Measurements from ENCODE around the gene CDKAL1. TPM values are rescaled to one million over a fixed set of nuclear protein-coding genes. Genes with fewer than 3 reads are reported as not detected.

CDKAL1 gene
- total and polyA plus RNA-seq, 11 donors = 3.2 to 14.3 (median 9.3) TPM

DNA sequence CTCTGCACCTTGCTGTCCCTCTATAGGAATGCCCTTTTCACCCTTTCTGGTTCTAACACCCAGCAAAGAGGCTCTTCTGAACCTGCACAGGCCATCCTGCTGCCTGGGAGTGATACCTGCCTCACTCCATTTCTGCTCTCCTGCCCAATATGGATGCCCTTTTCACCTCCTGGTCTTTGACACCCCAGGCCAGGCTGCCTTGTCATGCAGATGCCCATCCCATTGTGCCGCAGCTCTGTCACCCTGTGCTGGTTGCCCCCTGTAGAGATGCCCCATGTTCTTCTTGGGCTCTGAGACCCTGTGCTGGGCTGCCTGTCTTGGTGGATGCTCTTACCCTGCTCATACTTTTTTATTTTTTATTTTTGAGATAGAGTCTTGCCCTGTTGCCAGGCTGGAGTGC, 95.3 kb downstream of the CDKAL1 start:
- DNase-seq = no peak
- TF ChIP-seq, protein P1, sequence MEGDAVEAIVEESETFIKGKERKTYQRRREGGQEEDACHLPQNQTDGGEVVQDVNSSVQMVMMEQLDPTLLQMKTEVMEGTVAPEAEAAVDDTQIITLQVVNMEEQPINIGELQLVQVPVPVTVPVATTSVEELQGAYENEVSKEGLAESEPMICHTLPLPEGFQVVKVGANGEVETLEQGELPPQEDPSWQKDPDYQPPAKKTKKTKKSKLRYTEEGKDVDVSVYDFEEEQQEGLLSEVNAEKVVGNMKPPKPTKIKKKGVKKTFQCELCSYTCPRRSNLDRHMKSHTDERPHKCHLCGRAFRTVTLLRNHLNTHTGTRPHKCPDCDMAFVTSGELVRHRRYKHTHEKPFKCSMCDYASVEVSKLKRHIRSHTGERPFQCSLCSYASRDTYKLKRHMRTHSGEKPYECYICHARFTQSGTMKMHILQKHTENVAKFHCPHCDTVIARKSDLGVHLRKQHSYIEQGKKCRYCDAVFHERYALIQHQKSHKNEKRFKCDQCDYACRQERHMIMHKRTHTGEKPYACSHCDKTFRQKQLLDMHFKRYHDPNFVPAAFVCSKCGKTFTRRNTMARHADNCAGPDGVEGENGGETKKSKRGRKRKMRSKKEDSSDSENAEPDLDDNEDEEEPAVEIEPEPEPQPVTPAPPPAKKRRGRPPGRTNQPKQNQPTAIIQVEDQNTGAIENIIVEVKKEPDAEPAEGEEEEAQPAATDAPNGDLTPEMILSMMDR (IDR thresholded peaks at IDR 0.05) = no peak
- TF ChIP-seq POLR2A (IDR thresholded peaks at IDR 0.05) = no peak
- H3K27ac ChIP-seq = no peak overlapping the region
- peaks cover 0 to 12% (median 7%) of the 10 kb centered on the region in 12 donors for H3K4me1 ChIP-seq
- no peaks in the 10 kb centered on the region for H3K36me3 ChIP-seq
- WGBS, 4 donors = 93 to 100% (median 100%) methylated on average over 1 of the region's 1 CpG
- H3K4me3 ChIP-seq = no peak overlapping the region
- no peaks in the 10 kb centered on the region for H3K9me3 ChIP-seq
- ATAC-seq = no peak
- H3K27me3 ChIP-seq = no peaks in the 10 kb centered on the region
- intact Hi-C loops (cut with DNase I) = no loop called here

DNA sequence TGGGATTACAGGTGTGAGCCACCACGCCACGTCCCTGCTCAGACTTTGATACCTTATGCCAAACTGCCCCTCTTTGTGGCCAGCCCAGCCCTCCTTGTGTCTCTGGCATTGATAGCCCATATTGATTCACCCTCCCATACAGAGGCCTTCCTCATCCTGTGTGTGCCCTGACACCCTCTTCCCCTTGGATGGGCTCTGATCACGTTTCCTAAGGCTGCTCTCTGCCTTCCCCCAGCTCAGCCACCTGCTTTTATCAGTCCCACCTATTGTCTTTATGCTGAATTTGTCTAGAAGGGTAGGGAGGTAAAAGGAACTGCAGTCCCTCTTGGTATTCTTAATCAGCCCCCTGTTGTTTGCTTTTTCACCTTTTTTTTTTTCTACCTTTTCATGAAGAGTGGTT, 95.9 kb downstream of the CDKAL1 start:
- DNase-seq (no peak), ATAC-seq (no peak)
- Histone ChIP-seq H3K4me1 (peaks cover 0 to 12% (median 7%) of the 10 kb centered on the region in 12 donors), H3K4me3 (no peak overlapping the region), H3K27me3 (no peaks in the 10 kb centered on the region), H3K9me3 (no peaks in the 10 kb centered on the region), H3K36me3 (no peaks in the 10 kb centered on the region), H3K27ac (no peak overlapping the region)
- WGBS, 4 donors = 64 to 98% (median 88%) methylated on average over 3 of the region's 3 CpGs
- TF ChIP-seq, protein P1 (IDR thresholded peaks at IDR 0.05) = no peak
- intact Hi-C loops (cut with DNase I) = no loop called here

- TF ChIP-seq POLR2A (IDR thresholded peaks at IDR 0.05) = no peak
- TF ChIP-seq, protein P1 (IDR thresholded peaks at IDR 0.05) = no peak
- intact Hi-C loops (cut with DNase I) = no loop called here
- peak in 1 of 4 donors; percentile 22 for ATAC-seq
- DNase-seq = no peak
- peaks cover 0 to 12% (median 7%) of the 10 kb centered on the region in 12 donors for H3K4me1 ChIP-seq
- H3K36me3 ChIP-seq = no peaks in the 10 kb centered on the region
- WGBS, 4 donors = 42 to 75% (median 65%) methylated on average over 3 of the region's 3 CpGs
- H3K4me3 ChIP-seq = no peak overlapping the region
- no peaks in the 10 kb centered on the region for H3K27me3 ChIP-seq
- H3K9me3 ChIP-seq = no peaks in the 10 kb centered on the region
- no peak overlapping the region for H3K27ac ChIP-seq
Measured at GRCh38 chr6:20630617-20631548, 96.6 kb downstream of the CDKAL1 start.

GRCh38 chr6:20631549-20631924, 97.3 kb downstream of the CDKAL1 start:
- WGBS, 4 donors = 46 to 56% (median 52%) methylated on average over 2 of the region's 2 CpGs
- peak in 1 of 5 donors; percentile 6 for DNase-seq
- Histone ChIP-seq H3K9me3 (no peaks in the 10 kb centered on the region), H3K4me1 (peaks cover 0 to 12% (median 7%) of the 10 kb centered on the region in 12 donors), H3K27me3 (no peaks in the 10 kb centered on the region), H3K4me3 (no peak overlapping the region), H3K27ac (no peak overlapping the region), H3K36me3 (no peaks in the 10 kb centered on the region)
- TF ChIP-seq, protein P1 (IDR thresholded peaks at IDR 0.05) = no peak
- no peak for TF ChIP-seq POLR2A (IDR thresholded peaks at IDR 0.05)
- peak in 2 of 4 donors; percentile 41 to 54 for ATAC-seq
- intact Hi-C loops (cut with DNase I) = no loop called here
